B cell (primary cell): ENCODE measurements around the gene DMXL1. TPM values are rescaled to one million over a fixed set of nuclear protein-coding genes. Genes with fewer than 3 reads are reported as not detected.

Experiments
- ATAC-seq: fragments of 200-7000 bp; cut with Tn5 transposase; one replicate; pipeline ENCODE4 v1.10.0; 2021; ENCODE audit warnings: low read depth, mild to moderate bottlenecking, moderate number of reproducible peaks, moderate library complexity
- CTCF ChIA-PET: fragments of 350-600 bp; sonication (Branson Sonifier 250); formaldehyde crosslinking; loops from one replicate; lab custom pipeline; 2021; ENCODE audit warnings: antibody characterized with exemption, inconsistent platforms; lab: Charles Lee
- POLR2A ChIA-PET: fragments of 350-600 bp; sonication (Branson Sonifier 250); formaldehyde crosslinking; loops from one replicate; lab custom pipeline; 2021; ENCODE audit warnings: antibody characterized with exemption; lab: Charles Lee
- DNase-seq: peaks from one replicate; pipeline ENCODE4 v3.0.0; 2013
- H2AFZ ChIP-seq: 2 replicates; pipeline ENCODE4 v1.6.1; 2012; ENCODE audit warnings: mild to moderate bottlenecking, low read depth, low read length; ENCODE audit not compliant: insufficient read depth, poor library complexity, severe bottlenecking
- H3K27ac ChIP-seq, 2 donors: 1 replicate in 1 of 2; 2 replicates in 1 of 2; pipeline ENCODE4 v1.5.1; 2012 to 2013; ENCODE audit warnings: low read length in 2 of 2, mild to moderate bottlenecking in 2 of 2, moderate library complexity in 1 of 2
- H3K27me3 ChIP-seq, 4 experiments: fragments of 200-600 bp in 1 of 4; sonication (generic) in 1 of 4; replicated peaks in 1 of 4; 1 replicate in 2 of 4; 2 replicates in 2 of 4; pipeline versions ENCODE4 v1.6.1 to v1.7.0; 2013 to 2016; ENCODE audit warnings: low read length in 3 of 4, mild to moderate bottlenecking in 2 of 4, mixed read lengths in 1 of 4, moderate library complexity in 1 of 4; ENCODE audit not compliant: insufficient read depth in 4 of 4, control insufficient read depth in 3 of 4; ENCODE audit errors: control extremely low read depth in 1 of 4
- H3K36me3 ChIP-seq, 2 experiments: replicated peaks in 1 of 2; 1 replicate in 1 of 2; 2 replicates in 1 of 2; pipeline versions ENCODE4 v1.6.1 to v1.7.1; 2013; ENCODE audit warnings: low read length in 1 of 2; ENCODE audit not compliant: insufficient read depth in 2 of 2, control insufficient read depth in 1 of 2; ENCODE audit errors: control extremely low read depth in 1 of 2, extremely low read depth in 1 of 2
- H3K4me1 ChIP-seq, 2 donors: fragments of 200-600 bp in 1 of 2; sonication (generic) in 1 of 2; 1 replicate in 1 of 2; 2 replicates in 1 of 2; pipeline versions ENCODE4 v1.5.1 to v1.6.1; 2013 to 2017; ENCODE audit warnings: low read length in 2 of 2; ENCODE audit not compliant: control insufficient read depth in 2 of 2, insufficient read depth in 2 of 2
- H3K4me2 ChIP-seq: replicated peaks from 2 replicates; pipeline ENCODE3; 2012; ENCODE audit warnings: mild to moderate bottlenecking, low read depth, low read length; ENCODE audit not compliant: poor library complexity, severe bottlenecking
- H3K4me3 ChIP-seq, 5 experiments: fragments of 200-600 bp in 1 of 5; sonication (generic) in 1 of 5; 1 replicate in 3 of 5; 2 replicates in 2 of 5; pipeline versions ENCODE4 v1.5.1 to v1.7.0; 2011 to 2016; ENCODE audit warnings: low read length in 4 of 5, mild to moderate bottlenecking in 4 of 5, low read depth in 2 of 5, control low read depth in 1 of 5, moderate library complexity in 1 of 5; ENCODE audit not compliant: insufficient read depth in 1 of 5; ENCODE audit errors: control extremely low read depth in 1 of 5, extremely low read depth in 1 of 5
- H3K79me2 ChIP-seq: fragments of 200-600 bp; sonication (generic); one replicate; pipeline ENCODE4 v1.6.0; 2016; ENCODE audit warnings: low read length; ENCODE audit not compliant: control insufficient read depth, insufficient read depth
- H3K9ac ChIP-seq: fragments of 200-600 bp; sonication (generic); 2 replicates; pipeline ENCODE4 v1.6.1; 2017; ENCODE audit warnings: mild to moderate bottlenecking, low read length, moderate library complexity
- H3K9me3 ChIP-seq, 3 donors: one replicate each; pipeline versions ENCODE4 v1.6.1 to v1.7.1; 2013; ENCODE audit warnings: low read length in 2 of 3; ENCODE audit not compliant: control insufficient read depth in 2 of 3, insufficient read depth in 1 of 3; ENCODE audit errors: control extremely low read depth in 1 of 3
- H4K20me1 ChIP-seq: 2 replicates; pipeline ENCODE4 v1.6.0; 2012; ENCODE audit warnings: mild to moderate bottlenecking, low read length; ENCODE audit not compliant: insufficient read depth, control insufficient read depth, poor library complexity, severe bottlenecking
- H3K27ac Mint-ChIP-seq: one replicate; pipeline ENCODE4 v1.8.0; 2021; ENCODE audit warnings: mixed read lengths
- H3K27me3 Mint-ChIP-seq: one replicate; pipeline ENCODE4 v1.8.0; 2021; ENCODE audit warnings: mixed read lengths
- H3K4me1 Mint-ChIP-seq: one replicate; pipeline ENCODE4 v1.8.0; 2021; ENCODE audit warnings: mixed read lengths
- H3K4me3 Mint-ChIP-seq: one replicate; pipeline ENCODE4 v1.8.0; 2021; ENCODE audit warnings: mixed read lengths
- H3K9me3 Mint-ChIP-seq: one replicate; pipeline ENCODE4 v1.8.0; 2022; ENCODE audit warnings: mixed read lengths; ENCODE audit not compliant: insufficient read depth
- CTCF ChIP-seq: fragments of 200-600 bp; IDR thresholded peaks from one replicate; pipeline ENCODE4 v1.8.0; 2022; ENCODE audit warnings: antibody characterized with exemption, mild to moderate bottlenecking
- EZH2 ChIP-seq: IDR thresholded peaks from 2 replicates; pipeline ENCODE4 v1.6.1; 2012; ENCODE audit warnings: borderline replicate concordance, low read depth, mild to moderate bottlenecking, moderate library complexity, low read length; ENCODE audit not compliant: insufficient read depth, poor library complexity, severe bottlenecking
- WGBS: methylation state at CpG from one replicate; pipeline ENCODE4 v1.1.5; 2013; ENCODE audit warnings: missing lambda C conversion rate; ENCODE audit not compliant: insufficient coverage; 5-methylcytosine and 5-hydroxymethylcytosine counted together
- intact Hi-C: fragments of 100-400 bp; cut with micrococcal nuclease; formaldehyde crosslinking; loops from one replicate; pipeline ENCODE4 v1.10.0; 2022
- polyA plus RNA-seq: library from polyadenylated mRNA; depleted of rRNA; stranded (reverse); fragments of >200 nt; gene quantifications from 2 replicates; pipeline ENCODE4 v1.2.3, GENCODE V29; 2012
- total RNA-seq, 2 donors: library from RNA; stranded (reverse); fragments of 120-200 nt in 1 of 2; gene quantifications; 1 replicate in 1 of 2; 2 replicates in 1 of 2; pipeline versions ENCODE4 v1.2.3 to v1.2.4, GENCODE V29; 2013 to 2022

Gene DMXL1
- total and polyA plus RNA-seq, 2 donors (not counting 1 experiment from before 2014, with no cell fraction given): 37.9 to 129 TPM

GRCh38 chr5:119270121-119270565 is 199.3 kb downstream of the DMXL1 start:
- no peaks in the 10 kb centered on the region for H3K9me3 ChIP-seq
- no peaks in the 10 kb centered on the region for H3K27me3 ChIP-seq
- H3K36me3 ChIP-seq: peaks cover 0 to 8% of the 10 kb centered on the region in 2 experiments
- TF ChIP-seq EZH2 (no peak), CTCF (no peak)
- peaks cover 89% of the 10 kb centered on the region for H3K79me2 ChIP-seq
- Mint-ChIP-seq H3K9me3 (no peaks in the 10 kb centered on the region), H3K27me3 (no peaks in the 10 kb centered on the region), H3K4me1 (peaks cover 73% of the 10 kb centered on the region), H3K4me3 (peak overlapping the region; percentile 98), H3K27ac (peak overlapping the region; percentile 95)
- H3K4me2 ChIP-seq: peak overlapping the region; percentile 78
- peak overlapping the region in 1 of 2 donors; percentile 91 for H3K27ac ChIP-seq
- H3K4me3 ChIP-seq: peak overlapping the region; percentile 79 to 99 (median 98)
- no peak for ATAC-seq
- ChIA-PET POLR2A (interaction anchor here (0.6 to 2.7 kb wide), 3 partner anchors 87 to 137 kb away, joined by 3 to 14 read pairs (median 3); partner anchors contain the start of gene TNFAIP8), CTCF (interaction anchor here (1.1 to 6.8 kb wide), 11 partner anchors 20 to 282 kb away, joined by 3 to 79 read pairs (median 5); partner anchors contain the start of genes DTWD2 and TNFAIP8)
- intact Hi-C loops: loop anchor here (10.0 kb wide), 1 partner anchor 45 kb away; no protein-coding TSS in a partner anchor
- peaks cover 60 to 62% of the 10 kb centered on the region in 2 donors for H3K4me1 ChIP-seq
- peak overlapping the region; percentile 93 for H3K9ac ChIP-seq
- whole genome bisulfite sequencing: no CpG with 5 or more reads among the region's 5 CpGs
- no peak overlapping the region for H2AFZ ChIP-seq
- DNase-seq: no peak
- H4K20me1 ChIP-seq: no peaks in the 10 kb centered on the region
